HepG2 (cell line): ENCODE data around the gene GNG12. TPM values are rescaled to one million over a fixed set of nuclear protein-coding genes. Genes with fewer than 3 reads are reported as not detected.

Experiments used
- ATAC-seq: fragments of 200-7000 bp; cut with Tn5 transposase; 3 replicates; pipeline ENCODE4 v1.9.1; 2020; ENCODE audit warnings: mild to moderate bottlenecking, moderate library complexity
- BruUV-seq: library from RNA; stranded (reverse); fragments of 400-500 nt; replicated peaks from 2 replicates; lab custom pipeline; 2021; lab: Mats Ljungman, UMichigan
- CTCF ChIA-PET: fragments of 300-600 bp; formaldehyde crosslinking; extraction: SDS; loops from one replicate; lab custom pipeline; 2021; ENCODE audit warnings: low total read pairs, inconsistent platforms, low intra/inter-chr PET ratio; lab: Yijun Ruan, JAX
- POLR2A ChIA-PET: fragments of 350-600 bp; sonication (Branson Sonifier 250); formaldehyde crosslinking; loops from one replicate; lab custom pipeline; 2020; ENCODE audit warnings: antibody characterized with exemption, inconsistent platforms; lab: Yijun Ruan, JAX
- DNase-seq: peaks from one replicate; pipeline ENCODE4 v3.0.0-alpha.2; 2015; ENCODE audit warnings: low spot score
- FAIRE-seq: peaks from 3 replicates; lab custom pipeline; 2011; peaks lifted over from hg19 to GRCh38; lab: Jason Lieb, UNC
- H2AFZ ChIP-seq: one replicate; pipeline ENCODE4 v1.6.1; 2011; ENCODE audit warnings: low read length, inconsistent platforms
- H3K27ac ChIP-seq: fragments of 300-600 bp; 3 replicates; pipeline ENCODE4 v1.8.0; 2011; ENCODE audit warnings: mixed run types, mild to moderate bottlenecking, mixed read lengths, low read length, inconsistent platforms; ENCODE audit not compliant: insufficient read depth; ENCODE audit errors: extremely low read length
- H3K27me3 ChIP-seq, 2 experiments: fragments of 200-600 bp in 1 of 2; 2 replicates in 1 of 2; 3 replicates in 1 of 2; pipeline versions ENCODE4 v1.6.0 to v1.8.0; 2011; ENCODE audit warnings: low read length in 2 of 2, mild to moderate bottlenecking in 2 of 2, moderate library complexity in 2 of 2, inconsistent platforms in 1 of 2; ENCODE audit not compliant: insufficient read depth in 2 of 2, control insufficient read depth in 1 of 2
- H3K36me3 ChIP-seq, 2 experiments: fragments of 200-600 bp in 1 of 2; replicated peaks in 1 of 2; 2 replicates in 1 of 2; 3 replicates in 1 of 2; pipeline versions ENCODE4 v1.5.1 to v1.8.0; 2011; ENCODE audit warnings: low read length in 2 of 2, inconsistent platforms in 1 of 2; ENCODE audit not compliant: insufficient read depth in 2 of 2, control insufficient read depth in 1 of 2
- H3K4me1 ChIP-seq: 2 replicates; pipeline ENCODE4 v1.5.1; 2012; ENCODE audit warnings: low read length, inconsistent platforms; ENCODE audit not compliant: insufficient read depth
- H3K4me2 ChIP-seq: 2 replicates; pipeline ENCODE4 v1.6.0; 2011; ENCODE audit warnings: low read depth, low read length, inconsistent platforms
- H3K4me3 ChIP-seq, 3 experiments: fragments of 200-600 bp in 1 of 3; sonication (generic), shearing (Covaris generic) in 1 of 3; replicated peaks in 1 of 3; 2 replicates each; pipeline ENCODE4 v1.5.1; 2011 to 2016; ENCODE audit warnings: low read length in 3 of 3, inconsistent platforms in 2 of 3, low read depth in 2 of 3, mild to moderate bottlenecking in 2 of 3, control low read depth in 1 of 3, mixed read lengths in 1 of 3; ENCODE audit not compliant: insufficient read depth in 1 of 3
- H3K79me2 ChIP-seq: one replicate; pipeline ENCODE4 v1.6.1; 2011; ENCODE audit warnings: low read length, inconsistent platforms; ENCODE audit not compliant: insufficient read depth
- H3K9ac ChIP-seq: 2 replicates; pipeline ENCODE4 v1.6.0; 2011; ENCODE audit warnings: mild to moderate bottlenecking, low read depth, low read length, inconsistent platforms; ENCODE audit not compliant: insufficient read depth
- H3K9me3 ChIP-seq: 2 replicates; pipeline ENCODE4 v1.5.1; 2012; ENCODE audit warnings: mild to moderate bottlenecking, low read length
- H4K20me1 ChIP-seq: 2 replicates; pipeline ENCODE4 v1.6.0; 2011; ENCODE audit warnings: inconsistent platforms, mild to moderate bottlenecking, low read length, moderate library complexity; ENCODE audit not compliant: insufficient read depth
- AGO1 ChIP-seq: fragments of 200-400 bp; formaldehyde crosslinking; IDR thresholded peaks from 2 replicates; pipeline ENCODE4 v1.6.1; 2017; ENCODE audit warnings: mild to moderate bottlenecking, low read depth, low read length, moderate library complexity; ENCODE audit not compliant: poor library complexity, severe bottlenecking
- BCL6 ChIP-seq: IDR thresholded peaks from 2 replicates; pipeline ENCODE4 v1.6.1; 2016; ENCODE audit warnings: missing genetic modification reagents, missing compliant biosample characterization
- CBX5 ChIP-seq: sonication (generic); formaldehyde crosslinking; IDR thresholded peaks from 2 replicates; pipeline ENCODE4 v1.4.0; 2020; ENCODE audit warnings: missing genetic modification reagents, borderline replicate concordance
- MIXL1 ChIP-seq: IDR thresholded peaks from 2 replicates; pipeline ENCODE4 v1.6.1; 2016
- RARA ChIP-seq: IDR thresholded peaks from 2 replicates; pipeline ENCODE4 v1.6.1; 2016; ENCODE audit warnings: missing genetic modification reagents, missing compliant biosample characterization
- RARG ChIP-seq: sonication (generic); formaldehyde crosslinking; IDR thresholded peaks from 2 replicates; pipeline ENCODE4 v1.4.0; 2020; ENCODE audit warnings: low read depth, mild to moderate bottlenecking, missing genetic modification reagents
- RXRB ChIP-seq: IDR thresholded peaks from 2 replicates; pipeline ENCODE4 v1.6.1; 2016; ENCODE audit warnings: borderline replicate concordance, missing genetic modification reagents, missing compliant biosample characterization
- SOX5 ChIP-seq: IDR thresholded peaks from 2 replicates; pipeline ENCODE4 v1.6.1; 2016; ENCODE audit warnings: borderline replicate concordance
- ZNF292 ChIP-seq: sonication (generic); formaldehyde crosslinking; IDR thresholded peaks from 2 replicates; pipeline ENCODE4 v1.8.1; 2022; ENCODE audit warnings: mild to moderate bottlenecking, low read depth, missing genetic modification reagents, borderline replicate concordance
- ZNF629 ChIP-seq: sonication (generic); formaldehyde crosslinking; conservative IDR thresholded peaks from 2 replicates; pipeline ENCODE4 v1.5.0; 2020; ENCODE audit warnings: missing genetic modification reagents
- ZNF841 ChIP-seq: sonication (generic); formaldehyde crosslinking; IDR thresholded peaks from 2 replicates; pipeline ENCODE4 v1.8.1; 2023; ENCODE audit warnings: missing genetic modification reagents, borderline replicate concordance
- WGBS: methylation state at CpG from one replicate; pipeline ENCODE4 v1.1.6; 2017; ENCODE audit warnings: low lambda C conversion rate; 5-methylcytosine and 5-hydroxymethylcytosine counted together
- in situ Hi-C: cut with HindIII; loops from 2 replicates; pipeline ENCODE4 v1.10.0; 2017; ENCODE audit warnings: low pct_unique_long_range_greater_than_20kb; ENCODE audit not compliant: extremely low pct_ligation_motif_present
- intact Hi-C: fragments of 100-400 bp; cut with micrococcal nuclease; formaldehyde crosslinking; loops from one replicate; pipeline ENCODE4 v1.10.0; 2022; ENCODE audit not compliant: unreplicated experiment
- polyA plus RNA-seq, 8 experiments: library from polyadenylated mRNA; depleted of rRNA in 3 of 8; stranded (reverse) in 7 of 8; unstranded in 1 of 8; fragments of >200 nt; fragmentation: Illumina TruSeq in 4 of 8; extraction: Trizol in 4 of 8; gene quantifications; 2 replicates each; pipeline versions ENCODE4 v1.2.1 to v1.2.3, GENCODE V29; 2011 to 2016; ENCODE audit warnings: low read depth in 4 of 8, missing spikeins in 1 of 8, mixed read lengths in 1 of 8; ENCODE audit not compliant: insufficient read depth in 1 of 8
- total RNA-seq, 5 experiments: library from RNA; depleted of rRNA; stranded (reverse); fragments of >200 nt; fragmentation: Illumina TruSeq; extraction: Trizol; gene quantifications; 2 replicates each; pipeline ENCODE4 v1.2.3, GENCODE V29; 2016; ENCODE audit warnings: low read depth in 1 of 5
- TF ChIP-seq, protein P1 (sequence below): sonication (generic); formaldehyde crosslinking; IDR thresholded peaks from 2 replicates; pipeline ENCODE4 v1.4.0; 2020; ENCODE audit warnings: missing genetic modification reagents
- TF ChIP-seq, protein P2 (sequence below): IDR thresholded peaks from 2 replicates; pipeline ENCODE4 v1.6.1; 2016; ENCODE audit warnings: missing genetic modification reagents, missing compliant biosample characterization
- TF ChIP-seq, protein P3 (sequence below): IDR thresholded peaks from 2 replicates; pipeline ENCODE4 v1.4.0; 2020; ENCODE audit warnings: mild to moderate bottlenecking, missing genetic modification reagents
- TF ChIP-seq, protein P4 (sequence below): sonication (generic); formaldehyde crosslinking; IDR thresholded peaks from 2 replicates; pipeline ENCODE4 v1.4.0; 2020; ENCODE audit warnings: missing genetic modification reagents, borderline replicate concordance

The GNG12 gene
- total and polyA plus RNA-seq, 2 of the 13 experiments (the other 11 are each of a cell fraction or from before 2014, with no cell fraction given): 0.11 TPM

DNA sequence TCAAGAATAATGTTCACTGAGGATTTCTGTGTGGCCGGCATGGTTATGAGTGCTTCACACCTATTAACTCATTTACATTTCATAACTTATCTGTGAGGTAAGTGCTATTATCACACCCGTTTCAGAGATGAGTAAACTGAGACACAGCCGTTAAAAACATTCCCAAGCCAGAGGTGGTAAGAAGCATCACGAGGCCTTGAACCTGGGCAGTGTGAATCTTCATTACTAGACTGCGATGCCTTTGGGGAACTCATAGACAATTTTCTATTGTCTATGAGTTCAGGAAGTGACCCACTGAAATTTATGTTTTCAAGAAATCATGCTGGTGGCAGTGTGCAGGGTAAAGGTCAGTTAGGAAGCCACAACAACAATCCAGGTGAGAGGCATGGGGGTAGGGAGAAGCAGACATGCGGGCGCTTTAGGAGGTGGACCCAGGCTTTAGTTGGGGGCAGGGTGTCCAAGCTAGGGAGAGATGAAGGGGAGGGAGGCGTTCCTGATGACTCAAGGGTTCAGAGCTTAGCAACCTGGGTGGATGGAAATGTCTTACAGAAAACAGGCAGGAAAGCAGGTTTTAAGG lies 14.5 kb downstream of the GNG12 start:
- ATAC-seq: peak; percentile 51
- Histone ChIP-seq H3K27me3 (no peaks in the 10 kb centered on the region), H2AFZ (no peak overlapping the region), H3K9me3 (no peaks in the 10 kb centered on the region), H3K79me2 (no peaks in the 10 kb centered on the region), H3K4me1 (peaks cover 23% of the 10 kb centered on the region), H4K20me1 (no peaks in the 10 kb centered on the region), H3K36me3 (no peaks in the 10 kb centered on the region), H3K9ac (no peak overlapping the region), H3K4me3 (no peak overlapping the region), H3K27ac (no peak overlapping the region), H3K4me2 (no peak overlapping the region)
- intact Hi-C loops (no loop called here), in situ Hi-C loops (no loop called here)
- no TSS peak for BruUV-seq
- ChIA-PET POLR2A (no interaction called here), CTCF (no interaction called here)
- WGBS: 31% methylated on average over 8 of the region's 8 CpGs
- DNase-seq: peak; percentile 22
- FAIRE-seq: no peak
- TF ChIP-seq ZNF292 (CRISPR knock-in tag): no peak
- no peak for TF ChIP-seq MIXL1 (CRISPR knock-in tag)
- TF ChIP-seq CBX5: no peak
- TF ChIP-seq RXRB (CRISPR knock-in tag): peak; percentile 34; the same call in 1 of the 2 replicates
- TF ChIP-seq RARG: no peak
- TF ChIP-seq RARA (CRISPR knock-in tag): peak; percentile 11; the same call in 1 of the 2 replicates
- TF ChIP-seq AGO1: no peak
- TF ChIP-seq ZNF841 (CRISPR knock-in tag): no peak
- TF ChIP-seq, protein P1, sequence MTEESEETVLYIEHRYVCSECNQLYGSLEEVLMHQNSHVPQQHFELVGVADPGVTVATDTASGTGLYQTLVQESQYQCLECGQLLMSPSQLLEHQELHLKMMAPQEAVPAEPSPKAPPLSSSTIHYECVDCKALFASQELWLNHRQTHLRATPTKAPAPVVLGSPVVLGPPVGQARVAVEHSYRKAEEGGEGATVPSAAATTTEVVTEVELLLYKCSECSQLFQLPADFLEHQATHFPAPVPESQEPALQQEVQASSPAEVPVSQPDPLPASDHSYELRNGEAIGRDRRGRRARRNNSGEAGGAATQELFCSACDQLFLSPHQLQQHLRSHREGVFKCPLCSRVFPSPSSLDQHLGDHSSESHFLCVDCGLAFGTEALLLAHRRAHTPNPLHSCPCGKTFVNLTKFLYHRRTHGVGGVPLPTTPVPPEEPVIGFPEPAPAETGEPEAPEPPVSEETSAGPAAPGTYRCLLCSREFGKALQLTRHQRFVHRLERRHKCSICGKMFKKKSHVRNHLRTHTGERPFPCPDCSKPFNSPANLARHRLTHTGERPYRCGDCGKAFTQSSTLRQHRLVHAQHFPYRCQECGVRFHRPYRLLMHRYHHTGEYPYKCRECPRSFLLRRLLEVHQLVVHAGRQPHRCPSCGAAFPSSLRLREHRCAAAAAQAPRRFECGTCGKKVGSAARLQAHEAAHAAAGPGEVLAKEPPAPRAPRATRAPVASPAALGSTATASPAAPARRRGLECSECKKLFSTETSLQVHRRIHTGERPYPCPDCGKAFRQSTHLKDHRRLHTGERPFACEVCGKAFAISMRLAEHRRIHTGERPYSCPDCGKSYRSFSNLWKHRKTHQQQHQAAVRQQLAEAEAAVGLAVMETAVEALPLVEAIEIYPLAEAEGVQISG (CRISPR knock-in tag): no peak
- TF ChIP-seq BCL6 (CRISPR knock-in tag): peak; percentile 37; the same call in 1 of the 2 replicates
- TF ChIP-seq SOX5 (CRISPR knock-in tag): peak; percentile 45; the same call in 1 of the 2 replicates
- TF ChIP-seq, protein P2, sequence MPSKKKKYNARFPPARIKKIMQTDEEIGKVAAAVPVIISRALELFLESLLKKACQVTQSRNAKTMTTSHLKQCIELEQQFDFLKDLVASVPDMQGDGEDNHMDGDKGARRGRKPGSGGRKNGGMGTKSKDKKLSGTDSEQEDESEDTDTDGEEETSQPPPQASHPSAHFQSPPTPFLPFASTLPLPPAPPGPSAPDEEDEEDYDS: no peak
- TF ChIP-seq, protein P3, sequence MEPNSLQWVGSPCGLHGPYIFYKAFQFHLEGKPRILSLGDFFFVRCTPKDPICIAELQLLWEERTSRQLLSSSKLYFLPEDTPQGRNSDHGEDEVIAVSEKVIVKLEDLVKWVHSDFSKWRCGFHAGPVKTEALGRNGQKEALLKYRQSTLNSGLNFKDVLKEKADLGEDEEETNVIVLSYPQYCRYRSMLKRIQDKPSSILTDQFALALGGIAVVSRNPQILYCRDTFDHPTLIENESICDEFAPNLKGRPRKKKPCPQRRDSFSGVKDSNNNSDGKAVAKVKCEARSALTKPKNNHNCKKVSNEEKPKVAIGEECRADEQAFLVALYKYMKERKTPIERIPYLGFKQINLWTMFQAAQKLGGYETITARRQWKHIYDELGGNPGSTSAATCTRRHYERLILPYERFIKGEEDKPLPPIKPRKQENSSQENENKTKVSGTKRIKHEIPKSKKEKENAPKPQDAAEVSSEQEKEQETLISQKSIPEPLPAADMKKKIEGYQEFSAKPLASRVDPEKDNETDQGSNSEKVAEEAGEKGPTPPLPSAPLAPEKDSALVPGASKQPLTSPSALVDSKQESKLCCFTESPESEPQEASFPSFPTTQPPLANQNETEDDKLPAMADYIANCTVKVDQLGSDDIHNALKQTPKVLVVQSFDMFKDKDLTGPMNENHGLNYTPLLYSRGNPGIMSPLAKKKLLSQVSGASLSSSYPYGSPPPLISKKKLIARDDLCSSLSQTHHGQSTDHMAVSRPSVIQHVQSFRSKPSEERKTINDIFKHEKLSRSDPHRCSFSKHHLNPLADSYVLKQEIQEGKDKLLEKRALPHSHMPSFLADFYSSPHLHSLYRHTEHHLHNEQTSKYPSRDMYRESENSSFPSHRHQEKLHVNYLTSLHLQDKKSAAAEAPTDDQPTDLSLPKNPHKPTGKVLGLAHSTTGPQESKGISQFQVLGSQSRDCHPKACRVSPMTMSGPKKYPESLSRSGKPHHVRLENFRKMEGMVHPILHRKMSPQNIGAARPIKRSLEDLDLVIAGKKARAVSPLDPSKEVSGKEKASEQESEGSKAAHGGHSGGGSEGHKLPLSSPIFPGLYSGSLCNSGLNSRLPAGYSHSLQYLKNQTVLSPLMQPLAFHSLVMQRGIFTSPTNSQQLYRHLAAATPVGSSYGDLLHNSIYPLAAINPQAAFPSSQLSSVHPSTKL (CRISPR knock-in tag): 0 out of 2 replicates have a peak, but pooled peaks have one; percentile 12
- TF ChIP-seq, protein P4, sequence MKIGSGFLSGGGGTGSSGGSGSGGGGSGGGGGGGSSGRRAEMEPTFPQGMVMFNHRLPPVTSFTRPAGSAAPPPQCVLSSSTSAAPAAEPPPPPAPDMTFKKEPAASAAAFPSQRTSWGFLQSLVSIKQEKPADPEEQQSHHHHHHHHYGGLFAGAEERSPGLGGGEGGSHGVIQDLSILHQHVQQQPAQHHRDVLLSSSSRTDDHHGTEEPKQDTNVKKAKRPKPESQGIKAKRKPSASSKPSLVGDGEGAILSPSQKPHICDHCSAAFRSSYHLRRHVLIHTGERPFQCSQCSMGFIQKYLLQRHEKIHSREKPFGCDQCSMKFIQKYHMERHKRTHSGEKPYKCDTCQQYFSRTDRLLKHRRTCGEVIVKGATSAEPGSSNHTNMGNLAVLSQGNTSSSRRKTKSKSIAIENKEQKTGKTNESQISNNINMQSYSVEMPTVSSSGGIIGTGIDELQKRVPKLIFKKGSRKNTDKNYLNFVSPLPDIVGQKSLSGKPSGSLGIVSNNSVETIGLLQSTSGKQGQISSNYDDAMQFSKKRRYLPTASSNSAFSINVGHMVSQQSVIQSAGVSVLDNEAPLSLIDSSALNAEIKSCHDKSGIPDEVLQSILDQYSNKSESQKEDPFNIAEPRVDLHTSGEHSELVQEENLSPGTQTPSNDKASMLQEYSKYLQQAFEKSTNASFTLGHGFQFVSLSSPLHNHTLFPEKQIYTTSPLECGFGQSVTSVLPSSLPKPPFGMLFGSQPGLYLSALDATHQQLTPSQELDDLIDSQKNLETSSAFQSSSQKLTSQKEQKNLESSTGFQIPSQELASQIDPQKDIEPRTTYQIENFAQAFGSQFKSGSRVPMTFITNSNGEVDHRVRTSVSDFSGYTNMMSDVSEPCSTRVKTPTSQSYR: peak; percentile 48; the same call in 1 of the 2 replicates
- TF ChIP-seq ZNF629 (CRISPR knock-in tag): peak; percentile 69
